Measurements from ENCODE around the gene LIN7A.

The LIN7A gene

DNA sequence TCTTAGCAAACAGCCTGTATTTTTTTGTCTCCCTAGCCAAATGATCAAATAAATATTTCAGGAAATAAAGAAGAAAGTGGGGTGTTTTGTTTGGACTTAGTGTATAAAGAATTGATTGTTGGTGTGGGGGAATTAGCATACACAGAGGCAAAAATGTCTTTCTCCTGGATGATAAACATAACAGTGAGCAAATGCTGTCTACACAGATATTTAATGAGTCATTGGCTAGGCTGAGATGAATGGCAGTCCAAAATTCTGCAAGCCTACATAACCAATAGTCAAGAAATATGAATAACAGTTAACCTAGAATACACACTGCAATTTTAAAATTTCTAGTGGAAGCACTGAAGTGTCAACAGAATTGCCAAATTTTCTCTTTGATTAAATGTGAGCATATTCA is 185.3 kb downstream of the LIN7A start:
- Mint-ChIP-seq H3K27ac (no peak overlapping the region), H3K4me3 (no peak overlapping the region), H3K4me1 (no peaks in the 10 kb centered on the region), H3K27me3 (no peaks in the 10 kb centered on the region), H3K9me3 (peaks cover 8% of the 10 kb centered on the region), H3K36me3 (ENCODE audit: low read depth) (no peaks in the 10 kb centered on the region)
- DNase-seq (no peak), ATAC-seq (no peak)

- Mint-ChIP-seq H3K4me1 (no peaks in the 10 kb centered on the region), H3K4me3 (no peak overlapping the region), H3K27me3 (no peaks in the 10 kb centered on the region), H3K27ac (no peak overlapping the region), H3K9me3 (peaks cover 4% of the 10 kb centered on the region), H3K36me3 (ENCODE audit: low read depth) (no peaks in the 10 kb centered on the region)
- no peak for DNase-seq
- ATAC-seq: no peak
These were observed 188.3 kb downstream of the LIN7A start for GRCh38 chr12:80749456-80749855.

- Mint-ChIP-seq H3K9me3 (no peaks in the 10 kb centered on the region), H3K36me3 (ENCODE audit: low read depth) (no peaks in the 10 kb centered on the region), H3K27ac (no peak overlapping the region), H3K4me3 (no peak overlapping the region), H3K4me1 (no peaks in the 10 kb centered on the region), H3K27me3 (no peaks in the 10 kb centered on the region)
- DNase-seq (no peak), ATAC-seq (no peak)
These were observed 189.9 kb downstream of the LIN7A start for GRCh38 chr12:80747800-80748199.

DNA sequence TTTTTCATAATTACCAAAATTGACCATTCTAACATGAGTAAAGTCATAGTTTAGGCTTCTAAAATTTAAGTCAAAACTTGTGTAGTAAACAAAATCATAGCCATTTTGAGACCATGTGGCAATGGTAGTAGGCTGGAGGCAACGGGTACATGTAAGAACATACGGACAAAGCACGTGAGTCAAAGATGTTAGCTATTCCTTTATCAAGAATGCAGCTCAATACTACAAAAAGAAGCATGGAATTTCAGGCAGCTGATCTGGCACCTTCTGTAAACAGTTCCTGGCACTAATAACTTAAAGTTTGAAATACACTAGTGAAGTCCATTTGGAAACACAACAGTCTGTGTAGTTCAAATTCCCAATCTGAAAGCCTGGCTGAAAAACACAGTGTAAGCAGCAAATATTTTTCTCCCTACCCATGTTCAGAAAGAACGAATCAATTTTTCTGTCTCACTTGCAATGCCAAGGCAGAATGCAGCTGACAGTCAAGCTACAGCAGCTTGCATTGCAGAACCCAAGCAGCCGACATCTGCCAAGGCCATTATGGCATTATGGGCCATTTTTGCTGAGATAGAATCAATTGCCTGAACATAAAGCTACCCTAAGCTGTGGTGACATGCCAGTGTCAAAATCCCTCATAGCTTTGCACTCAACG is 191.8 kb downstream of the LIN7A start:
- no peaks in the 10 kb centered on the region for H3K4me1 Mint-ChIP-seq
- H3K9me3 Mint-ChIP-seq: no peaks in the 10 kb centered on the region
- DNase-seq: no peak
- H3K27me3 Mint-ChIP-seq: no peaks in the 10 kb centered on the region
- no peaks in the 10 kb centered on the region for H3K36me3 Mint-ChIP-seq (ENCODE audit: low read depth)
- no peak for ATAC-seq
- no peak overlapping the region for H3K4me3 Mint-ChIP-seq
- H3K27ac Mint-ChIP-seq: no peak overlapping the region

Measured in activated naive CD8-positive, alpha-beta T cell treated with anti-CD3 and anti-CD28 coated beads, Interleukin-2, amount 50 U/mL, for 24 hours (primary cell).